Measurements from ENCODE around the gene NOM1.
A peak's percentile ranks its signal among the peaks of the same experiment; 100 is the strongest.

The NOM1 gene

DNA sequence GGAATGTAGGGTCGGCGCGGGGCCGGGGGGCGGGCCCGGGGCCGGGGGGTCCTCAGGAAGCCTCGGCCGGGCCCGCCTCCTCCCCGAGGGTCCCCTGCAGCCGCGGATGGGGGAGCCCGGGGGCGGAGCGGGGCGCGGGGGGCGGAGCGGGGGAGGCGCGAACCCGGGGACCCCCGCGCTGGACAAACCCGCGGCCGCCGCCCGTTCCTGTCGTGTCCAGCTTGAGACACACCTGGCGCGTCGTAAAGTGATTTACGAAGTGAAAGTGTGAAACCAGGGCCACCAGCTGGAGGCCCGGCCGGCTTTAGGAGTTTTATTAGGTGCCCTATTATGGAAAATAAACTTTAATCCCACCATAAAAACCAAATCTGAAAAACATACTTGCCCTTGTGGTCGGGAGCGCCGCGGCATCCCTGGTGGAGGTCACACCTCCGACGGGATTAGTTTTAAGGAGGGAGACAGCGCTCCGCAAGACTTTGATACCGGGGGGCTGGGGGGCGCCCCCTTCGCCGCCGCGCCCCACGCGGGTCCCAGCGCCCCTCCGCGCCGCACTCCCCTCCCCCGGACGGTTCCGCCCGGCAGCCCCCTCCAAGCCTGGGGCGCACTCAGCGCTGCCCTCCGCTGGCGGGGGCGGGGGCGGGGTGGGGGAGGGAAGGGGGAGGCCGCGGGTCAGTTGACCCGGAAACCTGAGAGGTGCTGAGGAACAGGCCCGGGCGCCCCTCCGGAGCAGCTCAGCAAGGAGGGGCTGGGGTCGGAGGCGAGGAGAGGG, 50.6 kb downstream of the NOM1 start:
- Histone ChIP-seq H3K27ac (ENCODE audit: poor library complexity, severe bottlenecking) (no peak overlapping the region), H3K9me3 (ENCODE audit: severe bottlenecking) (no peaks in the 10 kb centered on the region), H3K27me3 (ENCODE audit: insufficient read depth, poor library complexity, severe bottlenecking) (peaks cover 56% of the 10 kb centered on the region), H3K4me3 (ENCODE audit: severe bottlenecking) (peak overlapping the region; percentile 31), H3K4me1 (ENCODE audit: insufficient read depth, poor library complexity, severe bottlenecking) (peaks cover 5% of the 10 kb centered on the region), H3K36me3 (ENCODE audit: low read depth) (no peaks in the 10 kb centered on the region)
- TF ChIP-seq, protein P1, sequence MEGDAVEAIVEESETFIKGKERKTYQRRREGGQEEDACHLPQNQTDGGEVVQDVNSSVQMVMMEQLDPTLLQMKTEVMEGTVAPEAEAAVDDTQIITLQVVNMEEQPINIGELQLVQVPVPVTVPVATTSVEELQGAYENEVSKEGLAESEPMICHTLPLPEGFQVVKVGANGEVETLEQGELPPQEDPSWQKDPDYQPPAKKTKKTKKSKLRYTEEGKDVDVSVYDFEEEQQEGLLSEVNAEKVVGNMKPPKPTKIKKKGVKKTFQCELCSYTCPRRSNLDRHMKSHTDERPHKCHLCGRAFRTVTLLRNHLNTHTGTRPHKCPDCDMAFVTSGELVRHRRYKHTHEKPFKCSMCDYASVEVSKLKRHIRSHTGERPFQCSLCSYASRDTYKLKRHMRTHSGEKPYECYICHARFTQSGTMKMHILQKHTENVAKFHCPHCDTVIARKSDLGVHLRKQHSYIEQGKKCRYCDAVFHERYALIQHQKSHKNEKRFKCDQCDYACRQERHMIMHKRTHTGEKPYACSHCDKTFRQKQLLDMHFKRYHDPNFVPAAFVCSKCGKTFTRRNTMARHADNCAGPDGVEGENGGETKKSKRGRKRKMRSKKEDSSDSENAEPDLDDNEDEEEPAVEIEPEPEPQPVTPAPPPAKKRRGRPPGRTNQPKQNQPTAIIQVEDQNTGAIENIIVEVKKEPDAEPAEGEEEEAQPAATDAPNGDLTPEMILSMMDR (IDR thresholded peaks at IDR 0.05; ENCODE audit: poor library complexity, severe bottlenecking): no peak
- DNase-seq (ENCODE audit: low spot score): no peak
- ATAC-seq (ENCODE audit: low read depth): no peak

DNA sequence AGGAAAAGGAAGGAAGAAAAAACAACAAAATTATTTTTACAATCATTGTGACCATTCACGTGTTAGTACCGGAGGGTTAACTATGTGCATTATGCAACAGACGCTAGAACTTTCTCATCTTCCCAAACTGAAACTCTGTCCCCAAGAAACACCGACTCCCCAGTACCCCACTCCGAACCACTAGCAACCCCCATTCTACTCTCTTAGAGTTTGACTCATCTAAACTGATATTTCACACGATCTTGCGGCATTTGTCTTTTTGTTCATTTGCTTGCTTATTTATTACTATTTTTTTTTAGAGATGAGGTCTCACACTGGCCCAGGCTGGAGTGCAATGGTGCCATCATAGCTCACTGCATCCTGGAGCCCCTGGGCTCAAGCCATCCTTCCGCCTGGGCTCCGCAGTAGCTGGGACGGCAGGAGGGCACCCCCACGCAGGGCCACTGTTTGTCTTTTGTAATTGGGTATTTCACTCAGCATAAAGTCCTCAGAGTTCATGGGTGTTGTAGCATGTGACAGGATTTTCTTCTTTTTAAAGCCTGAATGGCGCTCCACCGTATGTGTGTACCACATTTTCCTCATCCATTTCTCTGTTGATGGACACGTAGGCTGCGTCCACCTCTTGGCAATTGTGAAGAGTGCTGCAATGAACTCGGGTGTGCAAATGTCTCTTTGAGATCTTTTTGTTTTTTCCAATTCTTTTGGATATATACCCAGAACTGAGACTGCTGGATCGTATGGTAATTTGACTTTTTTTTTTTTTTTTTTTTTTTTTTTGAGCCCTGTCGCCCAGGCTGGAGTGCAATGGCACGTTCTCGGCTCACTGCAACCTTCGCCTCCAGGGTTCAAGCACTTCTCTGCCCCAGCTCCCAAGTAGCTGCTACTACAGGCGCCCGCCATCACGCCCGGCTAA, 51.5 kb downstream of the NOM1 start:
- DNase-seq (ENCODE audit: low spot score) (no peak), ATAC-seq (ENCODE audit: low read depth) (no peak)
- no peaks in the 10 kb centered on the region for H3K9me3 ChIP-seq (ENCODE audit: severe bottlenecking)
- no peak overlapping the region for H3K27ac ChIP-seq (ENCODE audit: poor library complexity, severe bottlenecking)
- H3K27me3 ChIP-seq (ENCODE audit: insufficient read depth, poor library complexity, severe bottlenecking): peaks cover 63% of the 10 kb centered on the region
- peaks cover 5% of the 10 kb centered on the region for H3K4me1 ChIP-seq (ENCODE audit: insufficient read depth, poor library complexity, severe bottlenecking)
- TF ChIP-seq, protein P1 (IDR thresholded peaks at IDR 0.05; ENCODE audit: poor library complexity, severe bottlenecking): no peak
- peak overlapping the region; percentile 31 for H3K4me3 ChIP-seq (ENCODE audit: severe bottlenecking)
- H3K36me3 ChIP-seq (ENCODE audit: low read depth): no peaks in the 10 kb centered on the region

DNA sequence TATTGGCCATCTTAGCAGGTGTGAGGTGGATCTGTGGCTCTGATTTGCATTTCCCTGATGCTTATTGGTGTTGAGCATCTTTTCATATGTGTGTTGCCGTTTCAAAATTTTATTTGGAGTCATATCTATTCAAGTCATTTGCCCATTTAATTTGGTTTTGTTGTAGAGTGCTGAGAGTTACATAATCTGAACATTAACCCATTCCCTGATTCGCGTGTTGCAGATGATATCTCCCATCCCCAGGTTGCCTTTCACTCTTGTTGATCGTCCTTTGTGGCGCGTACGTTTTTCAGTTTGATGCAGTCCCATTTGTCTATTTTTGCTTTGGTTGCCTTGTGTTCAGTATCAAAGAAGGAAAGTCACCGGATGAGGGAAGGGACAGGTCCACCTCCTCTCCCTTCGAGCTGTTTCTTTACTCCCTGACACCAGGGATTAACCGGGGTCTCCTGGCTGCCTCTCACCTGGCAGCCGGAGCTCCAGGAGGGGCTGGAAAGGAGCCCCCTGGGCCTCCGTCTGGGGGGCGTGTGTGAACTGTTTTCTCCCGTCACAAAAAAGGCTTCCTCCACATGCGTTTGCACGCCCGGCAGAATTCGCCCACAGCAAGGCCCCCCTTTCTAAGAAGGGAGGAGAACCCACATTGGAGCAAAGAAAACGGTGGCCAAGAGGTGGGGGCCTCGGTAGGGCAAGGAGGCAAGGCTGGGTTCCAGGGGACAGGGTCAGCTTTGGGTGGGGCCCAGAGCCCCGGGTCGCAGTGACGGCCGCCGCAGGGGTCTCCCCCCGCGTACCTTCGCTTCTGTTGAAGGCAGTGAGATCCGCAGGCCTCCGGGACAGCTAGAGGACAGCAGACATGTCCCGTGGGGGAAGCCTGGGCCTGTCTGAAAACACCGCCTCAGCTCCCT, 52.7 kb downstream of the NOM1 start:
- H3K36me3 ChIP-seq (ENCODE audit: low read depth): no peaks in the 10 kb centered on the region
- H3K9me3 ChIP-seq (ENCODE audit: severe bottlenecking): no peaks in the 10 kb centered on the region
- peaks cover 75% of the 10 kb centered on the region for H3K27me3 ChIP-seq (ENCODE audit: insufficient read depth, poor library complexity, severe bottlenecking)
- TF ChIP-seq, protein P1 (IDR thresholded peaks at IDR 0.05; ENCODE audit: poor library complexity, severe bottlenecking): no peak
- H3K4me3 ChIP-seq (ENCODE audit: severe bottlenecking): no peak overlapping the region
- DNase-seq (ENCODE audit: low spot score): no peak
- no peak for ATAC-seq (ENCODE audit: low read depth)
- no peak overlapping the region for H3K27ac ChIP-seq (ENCODE audit: poor library complexity, severe bottlenecking)
- H3K4me1 ChIP-seq (ENCODE audit: insufficient read depth, poor library complexity, severe bottlenecking): peaks cover 5% of the 10 kb centered on the region

DNA sequence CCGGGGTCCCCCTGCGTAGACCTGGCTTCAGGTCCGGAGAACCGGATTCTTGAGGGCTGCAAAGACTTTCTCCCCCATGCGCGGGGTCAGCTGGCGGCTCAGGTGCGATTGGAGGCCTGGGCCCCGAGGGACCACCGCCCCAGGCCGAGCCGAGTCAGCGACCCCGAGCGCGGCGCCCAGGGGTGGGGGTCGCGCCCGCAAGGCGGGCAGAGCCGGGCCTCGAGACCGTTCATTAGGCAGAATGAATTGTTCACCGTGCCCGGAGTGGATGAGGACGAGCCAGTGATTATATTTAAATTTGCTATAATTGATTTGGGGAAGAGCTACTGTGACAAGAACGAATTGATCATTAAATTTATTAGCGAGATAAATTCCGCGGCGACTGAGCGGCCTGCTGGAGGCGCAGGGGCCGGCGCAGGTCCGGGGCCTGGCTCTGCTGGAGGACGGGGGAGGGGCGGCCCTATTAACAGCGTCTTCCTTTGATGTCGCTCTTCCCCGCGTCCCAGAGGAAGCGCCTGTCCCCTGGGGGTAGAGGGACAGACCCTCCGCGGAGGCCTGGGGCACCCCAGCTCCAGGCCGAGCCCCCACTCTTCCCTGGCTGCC, 53.4 kb downstream of the NOM1 start:
- Histone ChIP-seq H3K4me3 (ENCODE audit: severe bottlenecking) (no peak overlapping the region), H3K27me3 (ENCODE audit: insufficient read depth, poor library complexity, severe bottlenecking) (peaks cover 82% of the 10 kb centered on the region), H3K36me3 (ENCODE audit: low read depth) (no peaks in the 10 kb centered on the region), H3K4me1 (ENCODE audit: insufficient read depth, poor library complexity, severe bottlenecking) (peaks cover 5% of the 10 kb centered on the region), H3K27ac (ENCODE audit: poor library complexity, severe bottlenecking) (no peak overlapping the region), H3K9me3 (ENCODE audit: severe bottlenecking) (no peaks in the 10 kb centered on the region)
- ATAC-seq (ENCODE audit: low read depth) (no peak), DNase-seq (ENCODE audit: low spot score) (no peak)
- TF ChIP-seq, protein P1 (IDR thresholded peaks at IDR 0.05; ENCODE audit: poor library complexity, severe bottlenecking): no peak

Data from RWPE2 (cell line).